Fibroblast of lung (primary cell): Measurements from ENCODE around the gene CAMTA1.

ENCODE experiments used
- EZH2 ChIP-seq: IDR thresholded peaks from 2 replicates; pipeline ENCODE4 v1.5.1; 2012; ENCODE audit warnings: low read length, control low read depth, mild to moderate bottlenecking; ENCODE audit errors: missing control alignments
- TF ChIP-seq, protein P1 (sequence below), 2 donors: IDR thresholded peaks in 1 of 2; conservative IDR thresholded peaks in 1 of 2; 1 replicate in 1 of 2; 2 replicates in 1 of 2; pipeline ENCODE4 v1.5.1; 2011 to 2012; ENCODE audit warnings: low read length in 2 of 2, control low read depth in 1 of 2, inconsistent platforms in 1 of 2, low read depth in 1 of 2, mild to moderate bottlenecking in 1 of 2

DNA sequence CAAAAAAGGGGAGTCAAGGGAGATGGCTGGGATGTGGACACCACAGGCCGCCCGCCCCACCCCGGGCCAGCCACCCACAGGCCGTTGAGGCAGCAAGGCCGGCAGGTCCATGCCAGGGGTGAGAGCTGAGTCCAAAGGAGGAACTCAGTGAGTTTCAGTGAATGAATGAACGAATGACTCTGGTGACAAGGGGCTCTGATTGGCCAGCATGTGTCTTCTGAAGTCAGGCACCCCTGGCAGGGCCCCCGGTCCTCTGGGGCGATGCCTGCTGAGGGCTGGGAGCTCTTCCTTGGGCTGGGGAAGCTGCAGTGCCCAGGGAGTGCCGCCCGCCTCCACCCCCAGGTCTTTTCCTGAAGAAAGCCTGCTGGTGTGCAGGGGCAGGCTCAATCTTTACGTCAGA, 749.8 kb downstream of the CAMTA1 start:
- TF ChIP-seq, protein P1, sequence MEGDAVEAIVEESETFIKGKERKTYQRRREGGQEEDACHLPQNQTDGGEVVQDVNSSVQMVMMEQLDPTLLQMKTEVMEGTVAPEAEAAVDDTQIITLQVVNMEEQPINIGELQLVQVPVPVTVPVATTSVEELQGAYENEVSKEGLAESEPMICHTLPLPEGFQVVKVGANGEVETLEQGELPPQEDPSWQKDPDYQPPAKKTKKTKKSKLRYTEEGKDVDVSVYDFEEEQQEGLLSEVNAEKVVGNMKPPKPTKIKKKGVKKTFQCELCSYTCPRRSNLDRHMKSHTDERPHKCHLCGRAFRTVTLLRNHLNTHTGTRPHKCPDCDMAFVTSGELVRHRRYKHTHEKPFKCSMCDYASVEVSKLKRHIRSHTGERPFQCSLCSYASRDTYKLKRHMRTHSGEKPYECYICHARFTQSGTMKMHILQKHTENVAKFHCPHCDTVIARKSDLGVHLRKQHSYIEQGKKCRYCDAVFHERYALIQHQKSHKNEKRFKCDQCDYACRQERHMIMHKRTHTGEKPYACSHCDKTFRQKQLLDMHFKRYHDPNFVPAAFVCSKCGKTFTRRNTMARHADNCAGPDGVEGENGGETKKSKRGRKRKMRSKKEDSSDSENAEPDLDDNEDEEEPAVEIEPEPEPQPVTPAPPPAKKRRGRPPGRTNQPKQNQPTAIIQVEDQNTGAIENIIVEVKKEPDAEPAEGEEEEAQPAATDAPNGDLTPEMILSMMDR (conservative IDR thresholded peaks at IDR 0.05 in 1 of 2, IDR thresholded peaks at IDR 0.05 in 1 of 2; ENCODE audit: low read depth in 1 of 2, low read length in 2 of 2), result no peak
- no peak for TF ChIP-seq EZH2
